ENCODE measurements around the gene SSH3. TPM values are rescaled to one million over a fixed set of nuclear protein-coding genes. Genes with fewer than 3 reads are reported as not detected.
"Not testable (repeated sequence)": the region's sequence is repeated elsewhere in the genome, so short reads cannot be mapped to it uniquely, and the experiment has no call there.

SSH3 gene
- total RNA-seq, 2 donors from 2014 or later = 14.7 to 23.6 TPM

GRCh38 chr11:67256477-67257135 is 46.7 kb upstream of the SSH3 start:
- no peak for TF ChIP-seq CTCF (IDR thresholded peaks at IDR 0.05)
- Histone ChIP-seq H3K36me3 (peaks cover 49% of the 10 kb centered on the region), H3K4me1 (peaks cover 0 to 7% of the 10 kb centered on the region in 2 donors), H3K9me3 (no peaks in the 10 kb centered on the region), H3K4me3 (no peak overlapping the region), H3K27ac (no peak overlapping the region), H3K27me3 (no peaks in the 10 kb centered on the region)
- DNase-seq (ENCODE audit: low spot score) = no peak

- Histone ChIP-seq H3K4me1 (peaks cover 0 to 25% of the 10 kb centered on the region in 2 donors), H3K9me3 (no peaks in the 10 kb centered on the region), H3K27ac (no peak overlapping the region), H3K4me3 (no peak overlapping the region), H3K27me3 (no peaks in the 10 kb centered on the region), H3K36me3 (peaks cover 11% of the 10 kb centered on the region)
- no peak for TF ChIP-seq CTCF (IDR thresholded peaks at IDR 0.05)
- DNase-seq (ENCODE audit: low spot score) = no peak
Observed at GRCh38 chr11:67260406-67260805, 42.9 kb upstream of the SSH3 start.

- H3K27ac ChIP-seq; DNase-seq (ENCODE audit: low spot score); H3K36me3 ChIP-seq: not testable (repeated sequence)
Observed at GRCh38 chr11:67260885-67261639, 42.3 kb upstream of the SSH3 start.

GRCh38 chr11:67261640-67261945 is 41.7 kb upstream of the SSH3 start:
- H3K36me3 ChIP-seq = no peaks in the 10 kb centered on the region
- H3K27ac ChIP-seq = no peak overlapping the region
- TF ChIP-seq CTCF (IDR thresholded peaks at IDR 0.05) = no peak
- H3K4me3 ChIP-seq = peak overlapping the region; percentile 14 to 37
- no peaks in the 10 kb centered on the region for H3K27me3 ChIP-seq
- no peak for DNase-seq (ENCODE audit: low spot score)
- peaks cover 0 to 30% of the 10 kb centered on the region in 2 donors for H3K4me1 ChIP-seq
- H3K9me3 ChIP-seq = no peaks in the 10 kb centered on the region

More at GRCh38 chr11:67260885-67261639, 42.3 kb upstream of the SSH3 start:
- Histone ChIP-seq H3K4me3 (peak overlapping the region; percentile 14 to 37), H3K4me1 (peaks cover 0 to 30% of the 10 kb centered on the region in 2 donors)
- not testable (repeated sequence) for H3K9me3 ChIP-seq, H3K27me3 ChIP-seq

GRCh38 chr11:67261946-67262681 is 41.2 kb upstream of the SSH3 start:
- Histone ChIP-seq H3K36me3 (no peaks in the 10 kb centered on the region), H3K27me3 (no peaks in the 10 kb centered on the region), H3K9me3 (no peaks in the 10 kb centered on the region), H3K4me1 (peaks cover 0 to 34% of the 10 kb centered on the region in 2 donors), H3K4me3 (peak overlapping the region in 1 of 2 donors; percentile 37), H3K27ac (no peak overlapping the region)
- no peak for TF ChIP-seq CTCF (IDR thresholded peaks at IDR 0.05)
- no peak for DNase-seq (ENCODE audit: low spot score)

Measured in right atrium auricular region (tissue), 2 donors.